K562 (cell line): Measurements from ENCODE around the gene JMY. TPM values are rescaled to one million over a fixed set of nuclear protein-coding genes. Genes with fewer than 3 reads are reported as not detected.
A peak's percentile ranks its signal among the peaks of the same experiment; 100 is the strongest.

Source experiments
- ATAC-seq: fragments of 200-7000 bp; cut with Tn5 transposase; 3 replicates; pipeline ENCODE4 v1.9.1; 2020; ENCODE audit warnings: moderate library complexity
- BruUV-seq: library from RNA; stranded (reverse); fragments of 400-500 nt; replicated peaks from 2 replicates; lab custom pipeline; 2021; lab: Mats Ljungman, UMichigan
- CTCF ChIA-PET: fragments of 300-600 bp; formaldehyde crosslinking; extraction: SDS; loops from one replicate; lab custom pipeline; 2021; ENCODE audit warnings: low intra/inter-chr PET ratio; lab: Yijun Ruan, JAX
- POLR2A ChIA-PET: fragments of 300-600, 350-650 bp; sonication (Branson Sonifier 250); formaldehyde crosslinking; extraction: SDS; loops from one replicate; lab custom pipeline; 2021; ENCODE audit warnings: antibody characterized with exemption, inconsistent platforms; lab: Yijun Ruan, JAX
- DNase-seq, 4 experiments: peaks; one replicate each; pipeline versions ENCODE4 v3.0.0 to v3.0.0-alpha.2; 2011 to 2018; ENCODE audit warnings: low spot score in 3 of 4, mixed read lengths in 3 of 4; ENCODE audit errors: extremely low read depth in 1 of 4
- FAIRE-seq: peaks from 2 replicates; lab custom pipeline; 2011; peaks lifted over from hg19 to GRCh38; lab: Jason Lieb, UNC
- H2AFZ ChIP-seq: 2 replicates; pipeline ENCODE4 v1.6.0; 2011; ENCODE audit warnings: low read depth, low read length, control low read depth, inconsistent platforms
- H3K27ac ChIP-seq: fragments of 200-600 bp; 3 replicates; pipeline ENCODE4 v1.8.0; 2011; ENCODE audit warnings: low read depth, mild to moderate bottlenecking, control low read depth, inconsistent platforms, low read length, moderate library complexity, mixed read lengths; ENCODE audit errors: extremely low read depth
- H3K27me3 ChIP-seq, 2 experiments: fragments of 300-600 bp in 1 of 2; 2 replicates in 1 of 2; 3 replicates in 1 of 2; pipeline versions ENCODE4 v1.6.0 to v1.8.0; 2011; ENCODE audit warnings: inconsistent platforms in 2 of 2, low read length in 2 of 2, mild to moderate bottlenecking in 1 of 2, mixed read lengths in 1 of 2, moderate library complexity in 1 of 2; ENCODE audit not compliant: control insufficient read depth in 2 of 2, insufficient read depth in 2 of 2
- H3K36me3 ChIP-seq: fragments of 300-600 bp; 3 replicates; pipeline ENCODE4 v1.8.0; 2011; ENCODE audit warnings: mild to moderate bottlenecking, low read length, inconsistent platforms; ENCODE audit not compliant: control insufficient read depth, insufficient read depth
- H3K4me1 ChIP-seq, 2 experiments: fragments of 200-600 bp in 1 of 2; replicated peaks in 1 of 2; 2 replicates in 1 of 2; 3 replicates in 1 of 2; pipeline versions ENCODE4 v1.5.1 to v1.8.0; 2011; ENCODE audit warnings: inconsistent platforms in 2 of 2, low read length in 2 of 2, mild to moderate bottlenecking in 1 of 2, mixed read lengths in 1 of 2, moderate library complexity in 1 of 2; ENCODE audit not compliant: control insufficient read depth in 2 of 2, insufficient read depth in 2 of 2
- H3K4me2 ChIP-seq: 2 replicates; pipeline ENCODE4 v1.6.1; 2011; ENCODE audit warnings: low read length, control low read depth, inconsistent platforms, mixed read lengths; ENCODE audit not compliant: insufficient read depth
- H3K4me3 ChIP-seq: fragments of 200-600 bp; sonication (generic), shearing (Covaris generic); 2 replicates; pipeline ENCODE4 v1.5.1; 2016; ENCODE audit warnings: control low read depth, inconsistent platforms
- H3K79me2 ChIP-seq: fragments of 200-600 bp; 3 replicates; pipeline ENCODE4 v1.8.0; 2011; ENCODE audit warnings: low read length, inconsistent platforms; ENCODE audit not compliant: control insufficient read depth, insufficient read depth
- H3K9ac ChIP-seq, 2 experiments: 2 replicates each; pipeline versions ENCODE4 v1.6.0 to v1.6.1; 2011; ENCODE audit warnings: low read depth in 2 of 2, low read length in 2 of 2, control low read depth in 1 of 2, inconsistent platforms in 1 of 2, mild to moderate bottlenecking in 1 of 2, mixed read lengths in 1 of 2; ENCODE audit not compliant: insufficient read depth in 1 of 2
- H3K9me1 ChIP-seq: one replicate; pipeline ENCODE4 v1.6.0; 2011; ENCODE audit warnings: inconsistent platforms, mild to moderate bottlenecking, low read length, moderate library complexity; ENCODE audit not compliant: control insufficient read depth, insufficient read depth
- H3K9me3 ChIP-seq: replicated peaks from 2 replicates; pipeline ENCODE4 v1.5.1; 2011; ENCODE audit warnings: low read depth, low read length, inconsistent platforms; ENCODE audit not compliant: control insufficient read depth, insufficient read depth
- H4K20me1 ChIP-seq: replicated peaks from 2 replicates; pipeline ENCODE4 v1.6.1; 2011; ENCODE audit warnings: low read length, inconsistent platforms, mixed read lengths; ENCODE audit not compliant: control insufficient read depth, insufficient read depth
- CHD1 ChIP-seq: fragments of 200-600 bp; sonication (generic); IDR thresholded peaks from one replicate; pipeline ENCODE4 v1.6.1; 2012; ENCODE audit warnings: mild to moderate bottlenecking, moderate library complexity, low read length, inconsistent platforms
- HDAC1 ChIP-seq, 2 experiments: fragments of 450-650 bp; IDR thresholded peaks; 2 replicates each; pipeline ENCODE4 v1.6.1; 2016 to 2017; ENCODE audit warnings: inconsistent platforms in 1 of 2, mild to moderate bottlenecking in 1 of 2, moderate library complexity in 1 of 2
- HDAC6 ChIP-seq: IDR thresholded peaks from 2 replicates; pipeline ENCODE4 v1.6.1; 2012; ENCODE audit warnings: low read depth, mild to moderate bottlenecking, control low read depth, inconsistent platforms, low read length, moderate library complexity
- LEF1 ChIP-seq: fragments of 450-650 bp; IDR thresholded peaks from 2 replicates; pipeline ENCODE4 v1.6.1; 2016; ENCODE audit warnings: mild to moderate bottlenecking
- MEF2A ChIP-seq: IDR thresholded peaks from 2 replicates; pipeline ENCODE4 v1.6.1; 2011; ENCODE audit warnings: low read depth, mild to moderate bottlenecking, low read length, moderate library complexity; ENCODE audit not compliant: control insufficient read depth
- RAD51 ChIP-seq: fragments of 450-650 bp; IDR thresholded peaks from 2 replicates; pipeline ENCODE4 v1.7.1; 2016; ENCODE audit warnings: low read depth, mild to moderate bottlenecking, borderline replicate concordance
- SRSF3 ChIP-seq: fragments of 200-400 bp; formaldehyde crosslinking; IDR thresholded peaks from 2 replicates; pipeline ENCODE4 v1.6.1; 2016; ENCODE audit warnings: mild to moderate bottlenecking, low read length, moderate library complexity; ENCODE audit not compliant: insufficient read depth
- STAT5A ChIP-seq: IDR thresholded peaks from 2 replicates; pipeline ENCODE4 v1.6.1; 2012; ENCODE audit warnings: low read length, inconsistent platforms, borderline replicate concordance
- TSC22D4 ChIP-seq: fragments of 450-650 bp; IDR thresholded peaks from 2 replicates; pipeline ENCODE4 v1.6.1; 2016; ENCODE audit warnings: missing genetic modification characterization, missing biosample characterization, control low read depth
- ZKSCAN8 ChIP-seq: fragments of 200-800 bp; sonication (Bioruptor generic); IDR thresholded peaks from 2 replicates; pipeline ENCODE4 v1.6.1; 2016; ENCODE audit warnings: missing genetic modification characterization, missing compliant biosample characterization
- ZNF24 ChIP-seq: fragments of 450-650 bp; IDR thresholded peaks from 2 replicates; pipeline ENCODE4 v1.6.1; 2016
- ZNF445 ChIP-seq: fragments of 250-450 bp; sonication (Bioruptor Pico); IDR thresholded peaks from 2 replicates; pipeline ENCODE4 v1.4.0; 2020; ENCODE audit warnings: low read depth, mild to moderate bottlenecking, moderate library complexity
- ZNF561 ChIP-seq: fragments of 450-650 bp; formaldehyde crosslinking; conservative IDR thresholded peaks from 2 replicates; pipeline ENCODE4 v1.4.0; 2020; ENCODE audit warnings: mild to moderate bottlenecking, moderate library complexity
- ZNF696 ChIP-seq: fragments of 250-450 bp; sonication (Bioruptor Pico); conservative IDR thresholded peaks from 2 replicates; pipeline ENCODE4 v1.4.0; 2020; ENCODE audit warnings: mild to moderate bottlenecking, moderate library complexity
- ZNF778 ChIP-seq: fragments of 450-650 bp; formaldehyde crosslinking; IDR thresholded peaks from 2 replicates; pipeline ENCODE4 v1.4.0; 2020; ENCODE audit warnings: mild to moderate bottlenecking, moderate library complexity
- ZNF785 ChIP-seq: fragments of 250-450 bp; sonication (Bioruptor Pico); IDR thresholded peaks from 2 replicates; pipeline ENCODE4 v1.4.0; 2020; ENCODE audit warnings: mild to moderate bottlenecking
- WGBS: fragments of 100-300 bp; shearing (Covaris generic); methylation state at CpG from one replicate; pipeline ENCODE4 v1.1.6; 2016; ENCODE audit warnings: low coverage, mixed read lengths; ENCODE audit not compliant: insufficient coverage; ENCODE audit errors: missing lambda C conversion rate; 5-methylcytosine and 5-hydroxymethylcytosine counted together
- in situ Hi-C: fragments of 300-500 bp; cut with MboI; formaldehyde crosslinking; loops from 4 replicates; pipeline ENCODE4 v1.15.0; 2018; ENCODE audit warnings: inconsistent platforms, mixed read lengths
- intact Hi-C: fragments of 100-400 bp; cut with micrococcal nuclease; formaldehyde crosslinking; loops from 2 replicates; pipeline ENCODE4 v1.14.2; 2022
- polyA plus RNA-seq, 8 experiments: library from polyadenylated mRNA; depleted of rRNA in 4 of 8; stranded (reverse) in 5 of 8; unstranded in 3 of 8; fragments of >200 nt; fragmentation: Nextera tagmentation in 2 of 8; fragmentation: Illumina TruSeq in 1 of 8; extraction: Ambion mirVana in 2 of 8; extraction: Trizol in 1 of 8; gene quantifications; 2 replicates each; pipeline versions ENCODE4 v1.2.1 to v1.2.3, GENCODE V29; 2011 to 2014; ENCODE audit warnings: inconsistent platforms in 1 of 8, missing spikeins in 1 of 8
- total RNA-seq, 7 experiments: library from RNA; depleted of rRNA in 6 of 7; stranded (reverse); fragments of >200 nt in 6 of 7; fragmentation: Illumina TruSeq in 2 of 7; extraction: Trizol in 2 of 7; gene quantifications; 2 replicates each; pipeline versions ENCODE4 v1.2.1 to v1.2.3, GENCODE V29; 2011 to 2021; ENCODE audit warnings: low replicate concordance in 1 of 7
- TF ChIP-seq, protein P1 (sequence below): fragments of 450-650 bp; IDR thresholded peaks from one replicate; pipeline ENCODE4 v1.6.1; 2018; ENCODE audit warnings: mild to moderate bottlenecking, moderate library complexity; ENCODE audit not compliant: partially characterized antibody
- TF ChIP-seq, protein P2 (sequence below): sonication (generic); formaldehyde crosslinking; IDR thresholded peaks from 2 replicates; pipeline ENCODE4 v1.8.0; 2022; ENCODE audit warnings: mild to moderate bottlenecking, missing genetic modification reagents
- TF ChIP-seq, protein P3 (sequence below): sonication (generic); formaldehyde crosslinking; IDR thresholded peaks from 2 replicates; pipeline ENCODE4 v1.8.1; 2023; ENCODE audit warnings: mild to moderate bottlenecking, missing genetic modification reagents

The JMY gene
- total and polyA plus RNA-seq, 9 of the 15 experiments (the other 6 are each of a cell fraction or from before 2014, with no cell fraction given): 1.1 to 5.5 (median 3.7) TPM

DNA sequence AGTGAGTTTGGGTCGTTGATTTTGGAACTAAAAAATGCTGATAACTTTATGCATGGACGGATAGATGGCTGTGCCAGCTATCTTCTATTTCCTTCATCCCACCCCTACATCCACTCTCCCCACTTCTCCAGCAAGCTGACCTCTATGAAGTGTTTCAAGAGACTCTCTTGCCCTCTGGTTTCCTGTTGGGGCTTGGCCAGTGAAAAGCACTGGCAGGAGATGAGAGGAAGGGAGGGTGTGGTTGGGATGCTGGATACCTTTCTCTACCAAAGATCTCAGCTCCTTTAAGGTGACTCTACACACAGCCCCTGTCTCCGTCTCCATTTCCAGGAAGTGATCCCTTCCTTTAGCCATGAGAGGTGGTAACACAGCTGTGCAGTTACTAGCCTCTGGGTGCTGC, 30.0 kb upstream of the JMY start:
- Histone ChIP-seq H3K79me2 (no peaks in the 10 kb centered on the region), H3K9me1 (no peaks in the 10 kb centered on the region), H2AFZ (0 out of 2 replicates have a peak overlapping the region, but pooled peaks have one; percentile 44), H3K27ac (no peak overlapping the region), H3K36me3 (no peaks in the 10 kb centered on the region), H3K9me3 (no peaks in the 10 kb centered on the region), H3K4me1 (no peaks in the 10 kb centered on the region), H3K9ac (no peak overlapping the region), H3K27me3 (peaks cover 0 to 6% of the 10 kb centered on the region in 2 experiments; a peak in 2 of 5 replicates), H3K4me2 (no peak overlapping the region), H4K20me1 (no peaks in the 10 kb centered on the region), H3K4me3 (no peak overlapping the region)
- ChIA-PET CTCF (no interaction called here), POLR2A (interaction anchor here (0.7 kb wide), 1 partner anchor 35 kb away, joined by 3 read pairs; no protein-coding TSS in a partner anchor)
- 2% methylated on average over 3 of the region's 3 CpGs for WGBS
- intact Hi-C loops: no loop called here
- DNase-seq (no peak), FAIRE-seq (no peak), ATAC-seq (peak; percentile 69)
- TF ChIP-seq STAT5A (no peak), HDAC1 (IDR thresholded peaks at IDR 0.05) (no peak), ZNF785 (CRISPR knock-in tag) (no peak), TSC22D4 (no peak), HDAC6 (no peak), MEF2A (no peak), CHD1 (no peak), SRSF3 (no peak), ZKSCAN8 (CRISPR knock-in tag) (no peak), ZNF778 (CRISPR knock-in tag) (no peak), ZNF24 (no peak), RAD51 (no peak), ZNF696 (CRISPR knock-in tag) (no peak), LEF1 (no peak), ZNF561 (CRISPR knock-in tag) (no peak), ZNF445 (no peak)
- TF ChIP-seq, protein P1, sequence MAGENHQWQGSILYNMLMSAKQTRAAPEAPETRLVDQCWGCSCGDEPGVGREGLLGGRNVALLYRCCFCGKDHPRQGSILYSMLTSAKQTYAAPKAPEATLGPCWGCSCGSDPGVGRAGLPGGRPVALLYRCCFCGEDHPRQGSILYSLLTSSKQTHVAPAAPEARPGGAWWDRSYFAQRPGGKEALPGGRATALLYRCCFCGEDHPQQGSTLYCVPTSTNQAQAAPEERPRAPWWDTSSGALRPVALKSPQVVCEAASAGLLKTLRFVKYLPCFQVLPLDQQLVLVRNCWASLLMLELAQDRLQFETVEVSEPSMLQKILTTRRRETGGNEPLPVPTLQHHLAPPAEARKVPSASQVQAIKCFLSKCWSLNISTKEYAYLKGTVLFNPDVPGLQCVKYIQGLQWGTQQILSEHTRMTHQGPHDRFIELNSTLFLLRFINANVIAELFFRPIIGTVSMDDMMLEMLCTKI: no peak
- TF ChIP-seq, protein P2, sequence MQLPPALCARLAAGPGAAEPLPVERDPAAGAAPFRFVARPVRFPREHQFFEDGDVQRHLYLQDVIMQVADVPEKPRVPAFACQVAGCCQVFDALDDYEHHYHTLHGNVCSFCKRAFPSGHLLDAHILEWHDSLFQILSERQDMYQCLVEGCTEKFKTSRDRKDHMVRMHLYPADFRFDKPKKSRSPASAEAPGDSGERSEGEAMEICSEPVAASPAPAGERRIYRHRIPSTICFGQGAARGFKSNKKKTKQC (CRISPR knock-in tag): no peak
- TF ChIP-seq, protein P3, sequence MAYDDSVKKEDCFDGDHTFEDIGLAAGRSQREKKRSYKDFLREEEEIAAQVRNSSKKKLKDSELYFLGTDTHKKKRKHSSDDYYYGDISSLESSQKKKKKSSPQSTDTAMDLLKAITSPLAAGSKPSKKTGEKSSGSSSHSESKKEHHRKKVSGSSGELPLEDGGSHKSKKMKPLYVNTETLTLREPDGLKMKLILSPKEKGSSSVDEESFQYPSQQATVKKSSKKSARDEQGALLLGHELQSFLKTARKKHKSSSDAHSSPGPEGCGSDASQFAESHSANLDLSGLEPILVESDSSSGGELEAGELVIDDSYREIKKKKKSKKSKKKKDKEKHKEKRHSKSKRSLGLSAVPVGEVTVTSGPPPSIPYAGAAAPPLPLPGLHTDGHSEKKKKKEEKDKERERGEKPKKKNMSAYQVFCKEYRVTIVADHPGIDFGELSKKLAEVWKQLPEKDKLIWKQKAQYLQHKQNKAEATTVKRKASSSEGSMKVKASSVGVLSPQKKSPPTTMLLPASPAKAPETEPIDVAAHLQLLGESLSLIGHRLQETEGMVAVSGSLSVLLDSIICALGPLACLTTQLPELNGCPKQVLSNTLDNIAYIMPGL (CRISPR knock-in tag): no peak
- BruUV-seq: no TSS peak
- in situ Hi-C loops: no loop called here
